NCI-H345 treated with DMSO at 0.1 percent for 48 hours (cell line): Measurements from ENCODE around the gene ADH7.
"Not testable (repeated sequence)": the region's sequence is repeated elsewhere in the genome, so short reads cannot be mapped to it uniquely, and the experiment has no call there.

ENCODE experiments used
- DNase-seq: peaks from one replicate; lab custom pipeline; 2025; ENCODE audit not compliant: unreplicated experiment; lab: John Stamatoyannopoulos, UW

Gene ADH7

DNA sequence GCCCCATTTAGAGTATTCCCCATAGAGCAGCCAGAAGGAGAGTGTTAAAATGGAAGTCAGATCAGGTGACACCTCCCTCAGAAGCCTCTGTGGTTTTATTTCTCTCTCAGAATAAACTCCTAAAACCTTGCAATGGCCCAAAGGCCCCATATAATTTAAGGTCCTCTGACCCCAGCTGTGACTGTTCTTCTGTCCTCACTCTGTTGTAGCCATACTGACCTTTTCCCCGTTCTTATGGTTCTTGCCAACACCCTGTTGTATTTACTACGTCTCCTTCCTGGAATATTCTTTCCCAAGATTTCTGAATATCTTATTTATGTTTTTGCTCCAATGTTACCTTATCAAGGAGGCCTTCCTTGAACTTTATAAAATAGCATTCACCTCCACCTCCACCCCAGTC lies 18.0 kb downstream of the ADH7 start:
- no peak for DNase-seq

DNA sequence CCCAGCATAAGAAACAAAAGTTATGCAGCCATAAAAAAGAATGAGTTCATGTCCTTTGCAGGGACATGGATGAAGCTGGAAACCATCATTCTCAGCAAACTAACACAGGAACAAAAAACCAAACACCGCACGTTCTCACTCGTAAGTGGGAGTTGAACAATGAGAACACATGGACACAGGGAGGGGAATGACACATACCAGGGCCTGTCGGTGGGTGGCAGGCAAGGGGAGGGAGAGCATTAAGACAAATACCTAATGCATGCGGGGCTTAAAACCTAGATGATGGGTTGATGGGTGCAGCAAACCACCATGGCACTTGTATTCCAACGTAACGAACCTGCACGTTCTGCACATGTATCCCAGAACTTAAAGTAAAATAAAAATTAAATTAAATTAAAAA lies 19.4 kb downstream of the ADH7 start:
- DNase-seq, result not testable (repeated sequence)

GRCh38 chr4:99414902-99415301 lies 20.2 kb downstream of the ADH7 start:
- not testable (repeated sequence) for DNase-seq

DNA sequence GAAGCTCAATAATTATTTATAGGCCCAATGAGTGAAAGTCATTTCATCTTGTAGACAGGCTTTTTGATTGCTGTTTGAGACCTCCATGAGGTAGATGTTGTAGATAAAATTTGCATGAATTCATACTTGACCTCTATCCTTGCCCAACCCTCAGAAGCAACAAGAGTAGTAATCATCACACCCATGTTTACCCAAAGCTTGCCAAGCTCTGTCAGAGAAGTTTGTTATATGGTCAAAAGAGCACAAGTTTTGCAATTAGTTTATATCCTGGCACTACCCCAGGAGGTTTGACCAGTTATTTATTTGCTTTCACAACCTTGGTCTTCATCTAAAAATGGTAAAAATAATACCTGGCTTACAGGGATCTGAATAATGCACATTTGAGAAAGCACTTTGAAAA lies 20.7 kb downstream of the ADH7 start:
- DNase-seq, result no peak

DNA sequence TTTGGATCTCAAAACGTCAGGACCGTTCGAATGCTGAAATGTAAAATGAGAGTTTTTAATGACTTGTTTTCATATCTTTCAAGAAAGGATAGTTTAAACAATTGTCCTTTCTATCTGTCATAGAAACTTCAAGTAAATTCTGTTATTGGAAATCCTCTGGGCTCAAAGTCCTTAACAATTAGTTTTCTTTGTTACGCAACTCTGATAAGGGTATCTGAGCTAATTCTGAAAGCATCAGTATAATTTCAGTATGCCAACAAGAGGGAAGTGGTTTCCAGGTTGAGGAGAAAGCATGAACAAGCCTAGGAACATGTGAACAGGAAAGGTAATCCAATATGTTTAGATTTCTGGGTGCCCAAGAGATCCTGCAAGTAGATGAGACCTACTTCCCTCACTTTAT lies 22.0 kb downstream of the ADH7 start:
- no peak for DNase-seq

- DNase-seq, result no peak
Measured at GRCh38 chr4:99411041-99411440, 24.1 kb downstream of the ADH7 start.

DNA sequence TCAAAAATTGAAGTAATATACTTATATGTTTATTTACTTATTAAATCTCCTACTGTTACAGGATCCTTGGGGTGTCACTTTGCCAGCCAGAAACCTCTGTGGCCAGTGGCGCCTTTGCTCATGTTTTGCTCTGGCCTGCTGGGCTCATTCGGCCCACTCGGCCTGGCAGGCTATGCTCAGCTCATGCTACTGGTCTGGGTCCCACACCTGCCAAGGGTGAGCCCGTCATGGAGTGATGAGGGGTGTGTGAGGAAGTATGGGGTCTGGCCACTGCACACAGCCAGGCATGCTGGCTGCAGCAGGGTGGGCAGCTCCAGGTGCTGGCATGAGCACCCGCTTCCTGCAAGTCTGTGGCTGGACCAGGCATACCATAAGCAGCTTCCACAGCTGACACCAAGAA lies 25.1 kb downstream of the ADH7 start:
- DNase-seq, result no peak

GRCh38 chr4:99408346-99408745 lies 26.8 kb downstream of the ADH7 start:
- no peak for DNase-seq

DNA sequence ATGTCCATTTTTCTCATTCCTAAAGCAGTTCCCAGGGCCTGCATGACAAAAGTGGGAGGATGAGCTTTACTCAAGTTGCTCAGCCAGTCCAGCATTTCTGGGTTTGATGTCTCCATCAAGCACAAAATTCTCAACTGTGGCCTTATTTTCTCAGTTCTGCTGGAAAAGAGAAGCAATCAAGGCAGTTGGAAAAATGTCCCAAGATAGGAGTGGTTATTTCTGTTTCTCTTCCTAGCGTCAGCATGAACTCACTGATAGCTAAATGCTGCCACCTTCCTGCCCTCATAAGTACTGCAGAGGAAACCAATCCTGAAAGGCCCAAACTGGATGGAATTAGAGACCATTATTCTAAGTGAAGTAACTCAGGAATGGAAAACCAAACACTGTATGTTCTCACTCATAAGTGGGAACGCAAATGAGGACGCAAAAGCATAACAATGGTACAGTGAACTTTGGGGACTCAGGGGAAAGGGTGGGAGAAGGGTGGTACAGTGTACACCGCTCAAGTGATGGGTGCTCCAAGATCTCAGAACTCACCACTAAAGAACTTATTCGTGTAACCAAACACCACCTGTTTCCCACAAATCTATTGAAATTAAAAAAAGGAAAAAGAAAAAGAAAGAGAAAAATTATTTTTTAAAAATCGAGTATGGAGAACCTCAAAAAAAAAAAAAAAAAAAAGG lies 29.6 kb downstream of the ADH7 start:
- peak; percentile 18 for DNase-seq

- no peak for DNase-seq
Measured at GRCh38 chr4:99404595-99405287, 30.4 kb downstream of the ADH7 start.

DNA sequence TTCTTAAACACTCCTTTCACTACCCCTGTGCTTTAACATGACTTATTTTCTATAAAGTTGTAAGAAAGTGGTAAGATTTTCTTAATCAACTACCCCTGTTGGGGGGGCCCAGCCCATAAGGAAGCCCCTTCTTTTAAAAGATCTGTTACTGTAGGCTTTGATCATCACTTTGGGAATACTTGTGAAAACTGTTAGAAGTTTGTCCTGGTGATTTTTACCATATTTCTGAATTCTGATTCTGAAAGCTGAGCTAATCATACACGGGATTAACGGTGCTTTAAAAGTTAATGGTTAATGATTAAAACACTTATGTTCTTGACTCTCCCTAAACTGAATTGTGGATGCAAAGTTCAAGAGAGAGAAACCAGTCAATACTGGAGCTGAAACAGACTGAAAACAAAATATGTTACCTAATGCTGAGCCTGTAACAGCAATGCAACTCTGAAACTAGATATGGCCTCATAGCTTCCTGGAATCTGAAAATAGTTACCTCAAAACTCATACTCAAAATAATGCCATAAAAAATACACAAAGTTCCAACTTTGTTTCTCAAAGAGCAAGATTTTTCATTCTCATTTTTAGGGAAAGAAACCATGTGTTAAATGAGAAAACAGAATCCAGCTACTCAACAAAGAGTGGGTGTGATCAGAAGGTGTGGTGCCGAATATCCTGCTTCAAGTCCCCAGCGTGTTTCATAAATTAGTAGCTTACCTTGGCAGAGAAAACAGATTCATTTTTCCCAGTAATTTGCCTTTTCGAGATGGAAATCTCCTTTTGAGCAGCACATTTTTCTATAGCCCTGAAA lies 31.6 kb downstream of the ADH7 start:
- DNase-seq, result no peak

- DNase-seq, result no peak
Measured at GRCh38 chr4:99402765-99403164, 32.4 kb downstream of the ADH7 start.

DNA sequence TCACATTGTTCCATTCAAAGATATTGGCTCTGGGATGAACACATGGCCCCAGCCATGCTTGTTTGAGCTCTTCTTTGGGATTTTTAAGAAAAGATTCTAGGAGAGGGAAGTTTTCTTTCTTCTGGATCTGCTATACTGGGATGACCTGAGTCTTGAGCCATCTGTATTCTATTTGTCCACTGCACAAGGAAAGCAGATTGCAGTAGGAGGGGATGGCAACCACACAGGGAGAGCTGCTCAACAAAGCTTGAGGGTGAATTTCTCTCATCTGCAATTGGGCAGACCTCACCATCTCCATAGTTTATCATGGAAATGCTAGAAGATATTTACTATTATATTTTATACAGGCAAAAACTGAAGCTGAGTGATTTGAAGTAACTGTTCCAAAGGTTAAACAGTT lies 34.3 kb downstream of the ADH7 start:
- DNase-seq, result no peak

DNA sequence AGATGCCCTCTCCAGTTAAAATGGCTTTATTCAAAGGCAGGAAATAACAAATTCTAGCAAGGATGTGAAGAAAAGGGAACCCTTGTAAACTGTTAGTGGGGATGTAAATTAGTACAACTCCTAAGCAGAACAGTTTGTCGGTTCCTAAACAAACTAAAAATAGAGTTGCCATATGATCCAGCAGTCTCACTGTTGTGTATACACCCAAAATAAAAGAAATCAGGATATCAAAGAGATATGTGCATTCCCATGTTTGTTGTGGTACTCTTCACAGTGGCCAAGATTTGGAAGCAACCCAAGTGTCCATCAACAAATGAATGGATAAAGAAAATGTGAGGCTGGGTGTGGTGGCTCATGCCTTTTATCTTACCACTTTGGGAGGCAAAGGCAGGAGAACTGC lies 36.1 kb downstream of the ADH7 start:
- DNase-seq, result no peak

GRCh38 chr4:99395595-99396364 lies 39.4 kb downstream of the ADH7 start:
- no peak for DNase-seq

- DNase-seq, result no peak
Measured at GRCh38 chr4:99394896-99395295, 40.2 kb downstream of the ADH7 start.

DNA sequence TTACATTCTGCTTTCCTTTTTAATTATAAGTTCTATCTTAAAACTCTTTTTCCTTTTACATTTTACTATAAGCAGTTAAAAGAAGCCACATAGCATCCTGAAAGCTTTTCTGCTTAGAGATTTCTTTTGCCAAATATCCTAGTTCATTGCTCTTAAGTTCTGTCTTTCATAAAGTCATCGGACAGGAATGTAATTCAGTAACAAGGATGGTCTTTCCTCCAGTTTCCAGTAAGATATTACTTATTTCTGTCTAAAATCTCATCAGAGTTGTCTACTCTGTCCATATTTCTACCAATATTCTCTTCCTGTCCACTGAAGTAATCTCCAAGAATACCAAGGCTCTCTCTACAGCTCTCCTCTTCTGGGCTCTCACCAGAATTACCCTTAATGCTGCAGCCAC lies 45.1 kb downstream of the ADH7 start:
- no peak for DNase-seq

DNA sequence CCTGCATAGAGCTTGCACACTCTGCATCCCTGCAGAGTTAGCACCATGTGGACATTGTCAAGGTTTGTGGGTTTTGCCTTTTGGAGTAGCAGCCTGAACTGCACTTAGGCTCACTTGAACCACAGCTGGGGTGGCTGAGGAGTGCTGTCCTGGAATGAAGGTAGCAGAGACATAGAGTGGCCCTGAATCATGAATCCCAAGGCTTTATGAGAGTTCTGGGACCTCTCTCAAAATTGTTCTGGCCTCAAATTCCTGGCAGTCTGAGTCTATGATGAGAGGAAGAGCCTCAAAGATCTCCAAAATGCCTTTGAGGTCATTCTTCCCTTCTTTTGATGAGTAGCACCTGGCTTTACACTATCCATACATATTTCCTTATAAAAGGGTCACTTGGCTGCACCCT lies 45.5 kb downstream of the ADH7 start:
- DNase-seq, result no peak

DNA sequence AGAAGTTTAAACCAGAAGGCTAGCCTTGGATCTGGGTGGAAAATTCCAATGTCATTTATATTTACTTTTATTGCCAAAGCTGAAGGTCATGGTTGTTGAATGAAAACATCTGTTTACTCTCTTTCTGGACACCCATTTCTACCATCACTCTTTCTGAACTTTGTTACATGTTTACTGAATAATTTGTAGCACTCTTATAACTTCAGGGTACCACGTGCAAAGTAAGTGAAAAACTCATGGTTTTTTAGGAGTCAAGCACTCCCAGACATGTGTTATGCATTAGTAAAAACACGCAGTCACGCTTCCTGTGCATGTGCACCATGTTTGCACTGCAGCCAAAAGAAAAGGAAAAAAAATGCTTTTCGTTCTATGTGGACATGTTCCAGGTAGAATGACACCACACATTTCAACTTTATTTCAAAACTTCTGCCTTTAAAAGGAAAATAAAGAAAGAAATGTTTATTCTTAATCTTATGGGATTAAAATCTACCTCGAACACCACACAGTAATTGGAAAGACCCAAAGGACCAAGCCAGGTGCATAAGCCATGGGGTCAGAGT lies 51.2 kb downstream of the ADH7 start:
- DNase-seq, result no peak

GRCh38 chr4:99383399-99383798 lies 51.7 kb downstream of the ADH7 start:
- no peak for DNase-seq

DNA sequence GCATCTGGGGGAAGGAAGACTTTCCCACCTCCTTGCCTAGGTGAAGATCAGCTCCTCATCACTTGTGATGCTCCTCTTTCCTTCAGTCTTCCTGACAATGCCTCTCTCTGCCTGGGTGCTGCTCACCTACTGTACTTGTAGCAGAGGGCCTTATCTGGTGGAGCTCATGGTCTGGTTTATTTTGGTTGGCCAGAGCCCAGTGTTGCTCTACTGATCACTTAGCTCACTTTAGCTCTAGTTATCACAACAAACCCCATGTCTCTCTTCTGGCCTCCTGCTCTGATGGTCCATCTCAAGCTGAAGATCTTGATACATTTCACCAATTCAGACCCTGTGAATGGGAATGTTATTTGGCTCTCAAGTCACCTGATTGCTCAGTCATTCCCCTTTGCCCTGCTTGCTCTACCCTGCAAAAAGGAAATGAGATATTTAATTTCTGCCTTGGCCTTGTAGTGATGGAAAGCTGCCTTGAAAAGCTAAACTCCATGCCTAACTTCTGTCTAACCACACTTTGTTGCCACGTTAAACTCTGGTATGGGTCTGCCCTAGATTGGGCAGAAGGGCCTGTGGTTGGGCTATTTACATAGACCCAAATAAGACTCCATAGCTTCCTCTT lies 52.3 kb downstream of the ADH7 start:
- DNase-seq, result no peak
